HepG2 (cell line): ENCODE data around the gene TMEM80. TPM values are rescaled to one million over a fixed set of nuclear protein-coding genes. Genes with fewer than 3 reads are reported as not detected.

Experiments
- CEBPG ChIP-seq: IDR thresholded peaks from 2 replicates; pipeline ENCODE4 v1.6.1; 2016
- GZF1 ChIP-seq: sonication (generic); formaldehyde crosslinking; IDR thresholded peaks from 2 replicates; pipeline ENCODE4 v1.5.1; 2020; ENCODE audit warnings: mild to moderate bottlenecking, missing genetic modification reagents
- HDAC2 ChIP-seq: sonication (generic); formaldehyde crosslinking; IDR thresholded peaks from 2 replicates; pipeline ENCODE4 v1.4.0; 2020; ENCODE audit warnings: missing genetic modification reagents
- HHEX ChIP-seq: IDR thresholded peaks from 2 replicates; pipeline ENCODE4 v1.6.1; 2016; ENCODE audit warnings: control low read depth
- HIVEP1 ChIP-seq: sonication (generic); formaldehyde crosslinking; IDR thresholded peaks from 2 replicates; pipeline ENCODE4 v1.4.0; 2020; ENCODE audit warnings: mild to moderate bottlenecking, missing genetic modification reagents
- MXI1 ChIP-seq: IDR thresholded peaks from 3 replicates; pipeline ENCODE4 v1.6.1; 2012; ENCODE audit warnings: low read depth, low read length, inconsistent platforms, borderline replicate concordance
- NFKB2 ChIP-seq: sonication (generic); formaldehyde crosslinking; IDR thresholded peaks from 2 replicates; pipeline ENCODE4 v1.4.0; 2020; ENCODE audit warnings: missing genetic modification reagents, borderline replicate concordance
- RARG ChIP-seq: sonication (generic); formaldehyde crosslinking; IDR thresholded peaks from 2 replicates; pipeline ENCODE4 v1.4.0; 2020; ENCODE audit warnings: low read depth, mild to moderate bottlenecking, missing genetic modification reagents
- TARDBP ChIP-seq: sonication (generic); formaldehyde crosslinking; IDR thresholded peaks from 2 replicates; pipeline ENCODE4 v1.8.0; 2022; ENCODE audit warnings: mild to moderate bottlenecking, missing genetic modification reagents
- TBX2 ChIP-seq: sonication (generic); formaldehyde crosslinking; IDR thresholded peaks from 2 replicates; pipeline ENCODE4 v1.5.0; 2020; ENCODE audit warnings: missing genetic modification reagents, mild to moderate bottlenecking, borderline replicate concordance
- YEATS2 ChIP-seq: sonication (generic); formaldehyde crosslinking; IDR thresholded peaks from 2 replicates; pipeline ENCODE4 v1.4.0; 2020; ENCODE audit warnings: missing genetic modification reagents, borderline replicate concordance
- ZBTB25 ChIP-seq: IDR thresholded peaks from 2 replicates; pipeline ENCODE4 v1.6.1; 2018; ENCODE audit warnings: missing genetic modification reagents
- ZFP41 ChIP-seq: sonication (generic); formaldehyde crosslinking; IDR thresholded peaks from 2 replicates; pipeline ENCODE4 v1.4.0; 2020; ENCODE audit warnings: mild to moderate bottlenecking, missing genetic modification reagents, borderline replicate concordance
- ZNF260 ChIP-seq: sonication (generic); formaldehyde crosslinking; IDR thresholded peaks from 2 replicates; pipeline ENCODE4 v1.4.0; 2020; ENCODE audit warnings: missing genetic modification reagents, low read depth, mild to moderate bottlenecking, borderline replicate concordance
- ZNF275 ChIP-seq: sonication (generic); formaldehyde crosslinking; IDR thresholded peaks from 2 replicates; pipeline ENCODE4 v1.8.0; 2022; ENCODE audit warnings: missing genetic modification reagents, mild to moderate bottlenecking, inconsistent platforms, borderline replicate concordance
- ZNF317 ChIP-seq: sonication (generic); formaldehyde crosslinking; IDR thresholded peaks from 2 replicates; pipeline ENCODE4 v1.5.0; 2020; ENCODE audit warnings: mild to moderate bottlenecking, missing genetic modification reagents
- ZNF543 ChIP-seq: sonication (generic); formaldehyde crosslinking; IDR thresholded peaks from 2 replicates; pipeline ENCODE4 v1.4.0; 2020; ENCODE audit warnings: mild to moderate bottlenecking, missing genetic modification reagents
- ZNF687 ChIP-seq: sonication (generic); formaldehyde crosslinking; IDR thresholded peaks from 2 replicates; pipeline ENCODE4 v1.5.1; 2020; ENCODE audit warnings: mild to moderate bottlenecking, missing genetic modification reagents, moderate library complexity
- ZNF740 ChIP-seq: sonication (generic); formaldehyde crosslinking; IDR thresholded peaks from 2 replicates; pipeline ENCODE4 v1.4.0; 2020; ENCODE audit warnings: missing genetic modification reagents
- ZNF761 ChIP-seq: sonication (generic); formaldehyde crosslinking; conservative IDR thresholded peaks from 2 replicates; pipeline ENCODE4 v1.4.0; 2020; ENCODE audit warnings: mild to moderate bottlenecking, missing genetic modification reagents
- ZNF792 ChIP-seq: IDR thresholded peaks from 2 replicates; pipeline ENCODE4 v1.6.1; 2016
- ZNF879 ChIP-seq: sonication (generic); formaldehyde crosslinking; IDR thresholded peaks from 2 replicates; pipeline ENCODE4 v1.8.1; 2023; ENCODE audit warnings: missing genetic modification reagents
- ZNF891 ChIP-seq: sonication (generic); formaldehyde crosslinking; IDR thresholded peaks from 2 replicates; pipeline ENCODE4 v1.5.0; 2020; ENCODE audit warnings: mild to moderate bottlenecking, missing genetic modification reagents
- ZSCAN30 ChIP-seq: sonication (generic); formaldehyde crosslinking; IDR thresholded peaks from 2 replicates; pipeline ENCODE4 v1.5.0; 2020; ENCODE audit warnings: mild to moderate bottlenecking, missing genetic modification reagents
- polyA plus RNA-seq, 8 experiments: library from polyadenylated mRNA; depleted of rRNA in 3 of 8; stranded (reverse) in 7 of 8; unstranded in 1 of 8; fragments of >200 nt; fragmentation: Illumina TruSeq in 4 of 8; extraction: Trizol in 4 of 8; gene quantifications; 2 replicates each; pipeline versions ENCODE4 v1.2.1 to v1.2.3, GENCODE V29; 2011 to 2016; ENCODE audit warnings: low read depth in 4 of 8, missing spikeins in 1 of 8, mixed read lengths in 1 of 8; ENCODE audit not compliant: insufficient read depth in 1 of 8
- total RNA-seq, 5 experiments: library from RNA; depleted of rRNA; stranded (reverse); fragments of >200 nt; fragmentation: Illumina TruSeq; extraction: Trizol; gene quantifications; 2 replicates each; pipeline ENCODE4 v1.2.3, GENCODE V29; 2016; ENCODE audit warnings: low read depth in 1 of 5

Gene TMEM80
- total and polyA plus RNA-seq, 2 of the 13 experiments (the other 11 are each of a cell fraction or from before 2014, with no cell fraction given), result 5.6 to 17.1 TPM

GRCh38 chr11:747158-748006 lies 51.8 kb downstream of the TMEM80 start, which contains the start of gene TALDO1 (continued):
- TF ChIP-seq ZNF687 (CRISPR knock-in tag) (peak; percentile 80), ZNF879 (no peak), HHEX (CRISPR knock-in tag) (no peak), ZNF740 (CRISPR knock-in tag) (no peak; the same call in 1 of the 2 replicates), CEBPG (CRISPR knock-in tag) (no peak), YEATS2 (CRISPR knock-in tag) (no peak; the same call in 1 of the 2 replicates), ZNF761 (peak; percentile 84; the same call in 1 of the 2 replicates), MXI1 (peak; percentile 46; the same call in 1 of the 3 replicates), ZNF792 (CRISPR knock-in tag) (peak; percentile 16), ZSCAN30 (CRISPR knock-in tag) (0 out of 2 replicates have a peak, but pooled peaks have one; percentile 19), ZNF317 (CRISPR knock-in tag) (peak; percentile 75), ZNF275 (CRISPR knock-in tag) (0 out of 2 replicates have a peak, but pooled peaks have one; percentile 51), RARG (CRISPR knock-in tag) (no peak), NFKB2 (CRISPR knock-in tag) (no peak), ZNF891 (CRISPR knock-in tag) (no peak), TARDBP (CRISPR knock-in tag) (0 out of 2 replicates have a peak, but pooled peaks have one; percentile 51), HDAC2 (no peak; the same call in 1 of the 2 replicates), ZNF543 (CRISPR knock-in tag) (peak; percentile 85; the same call in 1 of the 2 replicates), HIVEP1 (CRISPR knock-in tag) (peak; percentile 80; the same call in 1 of the 2 replicates), ZBTB25 (no peak), GZF1 (no peak), TBX2 (CRISPR knock-in tag) (peak; percentile 71), ZNF260 (CRISPR knock-in tag) (no peak), ZFP41 (CRISPR knock-in tag) (0 out of 2 replicates have a peak, but pooled peaks have one; percentile 32)
